Stimulated activated CD8-positive, alpha-beta memory T cell treated with anti-CD3 and anti-CD28 coated beads, Interleukin-7, amount 100 ng/mL, for 24 hours (primary cell): ENCODE data around the gene KNOP1.

ENCODE experiments used
- DNase-seq: peaks from one replicate; pipeline ENCODE4 v3.0.0-alpha.2; 2020; ENCODE audit warnings: low read depth

KNOP1 gene

GRCh38 chr16:19707569-19708295 lies 10.3 kb downstream of the KNOP1 start:
- DNase-seq = no peak

DNA sequence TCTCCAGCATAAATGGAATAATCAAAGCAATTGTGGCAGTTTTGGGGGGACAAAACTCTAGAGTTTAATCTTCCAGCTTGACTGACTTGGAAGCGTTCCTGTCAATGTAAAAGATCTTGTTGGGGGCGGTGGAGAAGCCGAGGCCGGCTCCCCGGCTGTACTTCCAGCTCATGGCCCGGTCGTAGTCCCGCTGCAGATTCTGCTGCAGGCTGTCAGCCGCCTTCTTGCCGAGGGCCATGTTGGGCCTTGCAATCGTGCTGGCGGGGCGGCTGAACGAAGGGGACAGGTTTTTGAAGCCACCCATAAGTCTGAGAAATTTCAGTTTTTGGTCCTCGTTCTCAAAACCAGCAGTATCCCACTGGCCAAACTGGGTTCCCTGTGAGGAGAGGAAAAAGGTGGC lies 11.2 kb downstream of the KNOP1 start:
- DNase-seq = no peak

- no peak for DNase-seq
Observed at GRCh38 chr16:19705843-19706242, 12.2 kb downstream of the KNOP1 start.

DNA sequence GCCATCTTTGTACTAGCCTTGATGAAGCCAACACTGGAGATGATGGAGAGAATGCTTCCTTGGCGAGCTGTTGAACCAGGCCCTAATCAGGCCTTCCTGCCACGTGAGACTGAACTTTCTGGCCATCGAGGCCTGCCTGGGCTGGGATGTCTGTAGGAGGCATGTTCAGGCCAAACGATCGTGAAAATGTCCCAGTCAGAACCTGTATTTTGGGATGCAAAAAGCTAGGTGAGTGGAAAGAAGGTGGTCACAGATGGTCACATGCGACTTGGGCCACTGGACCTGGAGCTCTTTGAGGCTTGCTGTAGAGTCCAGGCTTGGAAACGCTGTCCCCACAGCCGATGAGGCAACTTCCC lies 12.9 kb downstream of the KNOP1 start:
- DNase-seq = no peak

DNA sequence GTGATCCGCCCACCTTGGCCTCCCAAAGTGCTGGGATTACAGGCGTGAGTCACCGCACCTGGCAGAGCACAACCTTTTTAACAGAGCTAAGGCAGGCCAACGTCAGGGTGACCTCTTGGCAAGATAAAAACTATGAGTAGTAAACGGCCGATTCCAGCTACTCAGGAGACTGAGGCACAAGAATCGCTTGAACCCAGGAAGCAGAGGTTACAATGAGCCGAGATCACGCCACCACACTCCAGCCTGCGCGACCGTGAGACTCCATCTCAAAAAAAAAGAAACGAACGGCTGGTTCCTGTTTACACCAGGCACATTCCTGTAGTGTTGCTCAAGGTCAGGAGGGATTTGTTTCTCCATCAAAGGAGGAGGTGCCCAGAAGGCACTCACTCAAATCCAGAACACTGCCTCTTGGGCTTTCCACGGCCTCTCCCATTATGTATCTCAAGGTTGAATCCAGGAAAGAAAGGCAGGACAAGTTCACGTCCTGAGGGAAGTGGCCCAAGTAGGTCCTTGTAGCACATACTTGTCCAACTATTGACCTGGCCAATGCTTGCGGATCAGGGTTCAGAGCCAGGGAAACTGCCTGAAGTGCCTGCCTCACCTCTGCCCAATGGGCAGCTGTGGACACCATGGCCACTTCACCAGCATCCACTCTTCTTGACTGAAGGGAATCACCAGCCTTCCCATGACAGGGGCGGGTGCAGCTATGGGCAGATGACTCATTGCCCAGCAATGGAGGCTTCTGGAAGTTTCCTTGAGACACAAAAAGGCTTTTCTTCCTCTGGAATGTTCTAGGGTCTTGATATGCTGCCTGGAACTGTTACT lies 13.5 kb downstream of the KNOP1 start:
- DNase-seq = no peak

DNA sequence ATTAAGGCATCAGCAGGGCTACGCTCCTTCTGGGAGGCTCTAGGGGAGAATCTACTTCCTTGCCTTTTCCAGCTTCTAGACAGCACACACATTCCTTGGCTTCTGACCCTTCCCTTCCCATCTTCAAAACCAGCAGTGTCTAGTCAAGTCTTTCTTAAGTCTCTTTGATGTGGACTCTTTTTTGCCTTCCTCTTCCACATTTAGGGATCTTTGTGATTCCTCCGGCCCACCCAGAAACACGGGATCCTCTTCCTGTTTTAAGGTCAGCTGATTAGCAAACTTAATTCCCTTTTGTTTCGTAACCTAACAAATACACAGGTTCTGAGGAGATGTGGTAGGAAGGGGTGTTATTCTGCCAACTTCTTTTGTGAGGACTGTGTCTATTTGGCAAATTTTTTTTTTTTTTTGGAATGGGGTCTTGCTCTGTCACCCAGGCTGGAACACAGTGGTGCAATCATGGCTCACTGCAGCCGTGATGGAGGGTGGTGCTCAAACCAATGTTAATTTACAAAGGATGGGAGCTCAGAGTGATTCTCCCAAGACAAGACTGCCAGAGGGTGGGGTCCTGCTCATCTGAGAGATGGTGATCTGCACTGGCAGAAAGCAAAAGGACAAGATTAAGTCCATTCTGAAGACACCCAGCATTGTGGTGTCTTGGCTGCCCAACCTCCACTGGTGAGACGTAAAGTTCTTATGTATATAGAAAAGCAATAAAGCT lies 14.7 kb downstream of the KNOP1 start:
- DNase-seq = no peak

DNA sequence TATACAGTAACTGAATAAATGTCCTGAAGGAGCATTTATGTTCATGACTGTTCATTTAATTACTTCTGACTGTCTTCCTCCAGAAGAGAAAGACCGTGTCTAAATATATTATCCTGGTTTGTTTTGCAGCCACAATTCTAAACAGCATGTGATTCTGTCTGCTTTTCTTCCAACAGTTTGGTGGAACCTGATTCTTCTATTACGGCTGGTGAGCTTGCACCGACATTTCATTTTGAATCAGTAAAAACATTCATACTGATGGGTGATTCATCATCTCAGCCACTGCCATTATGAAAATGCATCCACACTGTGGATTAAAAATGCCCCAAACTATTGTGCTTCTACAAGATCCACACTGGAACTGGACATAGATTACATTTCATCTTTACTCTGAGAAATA lies 16.9 kb downstream of the KNOP1 start:
- no peak for DNase-seq

DNA sequence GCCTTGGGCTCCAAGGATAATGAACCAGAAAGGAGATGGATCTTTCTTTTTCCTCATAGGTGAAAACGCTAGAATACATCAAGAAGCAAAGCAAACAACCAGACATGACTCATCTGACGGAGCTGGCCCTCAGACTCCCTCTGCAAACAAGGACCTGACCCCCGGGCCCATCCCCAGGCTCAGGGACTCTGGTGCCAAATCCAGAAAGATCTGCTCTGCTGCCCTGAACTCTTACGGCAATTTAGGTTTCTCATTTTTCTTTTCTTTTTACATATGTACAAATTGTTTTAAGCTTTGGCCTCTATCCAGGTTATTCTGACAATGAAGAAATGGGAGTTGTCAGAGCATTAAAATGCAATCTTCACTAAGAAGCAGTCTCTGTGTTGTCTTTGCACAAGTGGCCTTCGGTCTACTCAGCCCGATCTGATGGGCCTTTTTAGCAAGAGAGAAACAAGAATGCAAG lies 17.7 kb downstream of the KNOP1 start:
- no peak for DNase-seq

- no peak for DNase-seq
Observed at GRCh38 chr16:19699472-19699871, 18.6 kb downstream of the KNOP1 start.

DNA sequence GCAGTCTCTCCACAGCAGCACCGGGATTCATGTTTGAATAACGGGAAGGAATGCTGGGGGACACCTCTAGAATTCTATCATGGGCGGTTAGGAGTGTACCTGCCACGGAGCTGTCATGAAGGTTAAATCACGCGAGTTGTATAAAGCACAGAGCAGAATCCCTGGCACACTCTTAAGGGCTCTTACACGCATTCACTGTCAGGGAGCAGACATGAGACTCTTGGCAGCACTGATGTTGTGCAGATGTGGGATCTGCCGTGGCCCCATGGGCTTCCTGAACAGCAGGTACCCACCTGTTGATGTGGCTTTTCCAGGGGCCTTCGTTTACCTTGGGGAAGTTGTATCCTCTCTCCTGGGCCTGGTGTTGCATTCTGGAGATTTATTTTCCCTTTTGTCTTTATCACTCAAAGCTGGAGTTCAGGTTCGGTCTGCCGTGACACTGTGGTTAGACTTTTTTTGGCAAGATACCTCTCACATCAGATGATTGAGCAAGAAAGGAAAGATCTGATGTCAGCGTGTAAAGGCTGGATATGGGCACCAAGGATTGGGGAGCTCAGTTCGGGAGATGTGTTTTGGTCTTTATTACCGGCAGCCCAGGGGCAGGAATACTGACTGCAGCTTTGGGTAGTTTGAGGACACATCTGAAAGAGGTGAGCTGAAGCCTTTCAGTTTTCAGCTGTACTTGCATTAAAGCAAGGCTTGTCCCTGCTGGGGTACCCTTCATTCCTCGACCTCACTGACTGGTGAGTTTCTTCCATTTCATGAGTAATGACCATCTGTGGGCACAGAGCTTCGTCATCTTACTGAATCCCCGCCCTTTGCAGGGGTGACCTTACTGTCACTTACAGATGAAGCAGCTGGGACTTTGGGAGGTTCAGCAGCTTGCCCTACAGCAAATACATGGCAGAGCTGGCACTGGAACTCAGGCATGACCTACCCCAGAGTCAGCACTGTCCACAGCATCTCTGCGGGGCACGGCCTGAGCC lies 19.3 kb downstream of the KNOP1 start:
- DNase-seq = no peak

DNA sequence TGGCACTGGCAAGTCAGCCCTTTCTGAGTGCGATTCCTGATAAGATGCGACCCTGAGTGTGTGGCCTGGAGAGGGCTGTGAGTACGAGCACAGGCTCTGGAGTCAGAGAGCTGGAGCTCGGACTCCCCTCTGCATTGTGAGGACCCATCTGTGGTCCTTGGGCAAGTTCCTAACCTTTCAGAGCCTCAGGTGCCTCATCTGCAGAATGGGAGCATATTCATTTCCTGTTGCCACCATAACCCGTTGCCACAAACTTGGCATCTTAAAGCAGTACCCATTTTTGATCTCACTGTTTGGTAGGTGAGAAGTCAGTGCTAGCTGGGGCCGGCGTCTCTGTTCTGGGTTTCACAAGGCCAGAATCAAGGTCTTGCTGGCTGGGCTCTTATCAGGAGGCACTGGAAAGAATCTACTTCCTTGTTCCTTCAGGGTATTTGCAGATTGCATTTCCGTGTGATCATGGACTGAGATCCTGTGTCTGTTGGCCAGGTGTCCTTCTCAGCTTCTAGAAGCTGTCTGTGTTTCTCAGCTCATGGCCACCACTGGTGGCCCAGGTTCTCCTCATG lies 20.2 kb downstream of the KNOP1 start:
- no peak for DNase-seq

- DNase-seq = no peak
Observed at GRCh38 chr16:19696961-19697360, 21.1 kb downstream of the KNOP1 start.

GRCh38 chr16:19696328-19696727 lies 21.7 kb downstream of the KNOP1 start:
- DNase-seq = peak; percentile 11

GRCh38 chr16:19694989-19695388 lies 23.0 kb downstream of the KNOP1 start:
- no peak for DNase-seq

GRCh38 chr16:19691161-19691711 lies 26.8 kb downstream of the KNOP1 start:
- DNase-seq = no peak

DNA sequence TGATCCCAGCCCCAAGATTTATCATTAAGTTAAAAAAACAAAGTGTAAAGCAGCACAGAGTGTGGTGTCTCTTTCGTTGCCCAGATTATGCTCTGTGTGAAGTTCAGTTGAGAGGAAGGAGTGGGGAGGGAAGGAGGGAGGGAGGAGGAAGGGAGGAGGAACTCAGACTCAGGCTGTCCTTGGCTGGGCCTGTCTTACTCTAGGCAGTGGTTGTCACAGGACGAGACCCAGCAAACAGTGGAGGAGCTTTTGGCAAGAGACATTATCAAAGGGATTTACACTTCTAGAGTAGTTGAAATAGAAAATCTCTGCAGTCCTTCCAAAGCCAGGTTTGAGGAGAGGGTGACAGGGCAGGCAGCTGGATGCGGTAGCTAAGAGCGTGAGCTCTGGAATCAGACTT lies 27.8 kb downstream of the KNOP1 start:
- no peak for DNase-seq

GRCh38 chr16:19689342-19689741 lies 28.7 kb downstream of the KNOP1 start:
- no peak for DNase-seq

GRCh38 chr16:19688396-19689024 lies 29.5 kb downstream of the KNOP1 start:
- DNase-seq = no peak

- no peak for DNase-seq
Observed at GRCh38 chr16:19687279-19687678, 30.7 kb downstream of the KNOP1 start.

DNA sequence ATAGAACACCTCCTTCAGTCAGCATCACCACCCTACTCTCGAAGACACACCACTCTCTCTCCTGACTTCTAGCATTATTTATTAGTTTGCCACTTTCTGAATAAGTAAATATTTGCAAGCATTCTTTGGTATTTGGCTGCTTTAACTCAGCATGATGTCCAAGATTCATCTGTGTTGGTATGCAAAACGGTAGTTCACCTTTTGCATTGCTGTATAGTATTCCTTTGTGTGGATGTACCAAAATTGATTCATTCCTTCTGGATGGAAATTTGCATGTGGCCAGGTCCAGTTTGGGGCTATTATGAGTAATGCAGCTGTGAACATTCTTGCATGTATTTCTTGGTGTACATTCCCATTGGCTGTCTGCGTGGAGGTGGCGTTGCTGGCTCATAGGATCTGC lies 32.9 kb downstream of the KNOP1 start:
- DNase-seq = no peak
